Stimulated activated naive B cell treated with anti-CD40 and anti-IgM and Interleukin-4, amounts not matched to agents 10 μg/mL and 1 μg/mL and 100 μg/mL, for 72 hours (primary cell): Measurements from ENCODE around the gene STRADB.

Source experiments
- ATAC-seq, 2 donors: fragments of 150-1000 bp; cut with Tn5 transposase; replicated peaks; 2 replicates each; pipeline ENCODE4 v1.10.0; 2021; ENCODE audit warnings: moderate library complexity in 1 of 2
- DNase-seq: peaks from one replicate; pipeline ENCODE4 v3.0.0; 2021
- H3K27ac Mint-ChIP-seq: one replicate; pipeline ENCODE4 v1.8.0; 2022; ENCODE audit warnings: mild to moderate bottlenecking, mixed read lengths
- H3K27me3 Mint-ChIP-seq, 2 donors: one replicate each; pipeline ENCODE4 v1.8.0; 2022; ENCODE audit warnings: mixed read lengths in 2 of 2
- H3K36me3 Mint-ChIP-seq, 2 donors: one replicate each; pipeline ENCODE4 v1.8.0; 2022; ENCODE audit warnings: mixed read lengths in 2 of 2, mild to moderate bottlenecking in 1 of 2
- H3K4me1 Mint-ChIP-seq, 2 donors: one replicate each; pipeline ENCODE4 v1.8.0; 2022; ENCODE audit warnings: mixed read lengths in 2 of 2, mild to moderate bottlenecking in 1 of 2
- H3K4me3 Mint-ChIP-seq, 2 donors: one replicate each; pipeline ENCODE4 v1.8.0; 2022; ENCODE audit warnings: mild to moderate bottlenecking in 2 of 2, mixed read lengths in 2 of 2, moderate library complexity in 1 of 2
- H3K9me3 Mint-ChIP-seq, 2 donors: one replicate each; pipeline ENCODE4 v1.8.0; 2022; ENCODE audit warnings: mixed read lengths in 2 of 2, mild to moderate bottlenecking in 1 of 2

Gene STRADB

GRCh38 chr2:201507725-201508124 lies 56.2 kb downstream of the STRADB start:
- no peak for ATAC-seq
- H3K9me3 Mint-ChIP-seq: peaks cover 11 to 16% of the 10 kb centered on the region in 2 donors

GRCh38 chr2:201513271-201513670 lies 61.7 kb downstream of the STRADB start:
- Mint-ChIP-seq H3K4me1 (peaks cover 0 to 2% of the 10 kb centered on the region in 2 donors), H3K9me3 (peaks cover 0 to 6% of the 10 kb centered on the region in 2 donors), H3K27me3 (no peaks in the 10 kb centered on the region), H3K27ac (no peak overlapping the region), H3K4me3 (no peak overlapping the region), H3K36me3 (no peaks in the 10 kb centered on the region)
- DNase-seq (no peak), ATAC-seq (no peak)

More at GRCh38 chr2:201507725-201508124, 56.2 kb downstream of the STRADB start:
- Mint-ChIP-seq H3K27me3 (no peaks in the 10 kb centered on the region), H3K4me1 (no peaks in the 10 kb centered on the region), H3K4me3 (no peak overlapping the region), H3K36me3 (peaks cover 12 to 16% of the 10 kb centered on the region in 2 donors), H3K27ac (no peak overlapping the region)
- DNase-seq: no peak

- Mint-ChIP-seq H3K27me3 (no peaks in the 10 kb centered on the region), H3K4me3 (no peak overlapping the region), H3K4me1 (peaks cover 0 to 2% of the 10 kb centered on the region in 2 donors), H3K27ac (no peak overlapping the region), H3K9me3 (peaks cover 9 to 18% of the 10 kb centered on the region in 2 donors), H3K36me3 (peaks cover 4 to 8% of the 10 kb centered on the region in 2 donors)
- DNase-seq (no peak), ATAC-seq (no peak)
Measured at GRCh38 chr2:201515573-201516246, 64.2 kb downstream of the STRADB start.

GRCh38 chr2:201517094-201517493 lies 65.6 kb downstream of the STRADB start:
- Mint-ChIP-seq H3K27ac (no peak overlapping the region), H3K27me3 (peaks cover 0 to 2% of the 10 kb centered on the region in 2 donors), H3K36me3 (peaks cover 7 to 11% of the 10 kb centered on the region in 2 donors), H3K4me3 (no peak overlapping the region), H3K9me3 (peaks cover 9 to 21% of the 10 kb centered on the region in 2 donors), H3K4me1 (peaks cover 0 to 2% of the 10 kb centered on the region in 2 donors)
- DNase-seq: no peak
- ATAC-seq: no peak

GRCh38 chr2:201520201-201520600 lies 68.7 kb downstream of the STRADB start:
- Mint-ChIP-seq H3K36me3 (peaks cover 8 to 20% of the 10 kb centered on the region in 2 donors), H3K27me3 (peaks cover 0 to 6% of the 10 kb centered on the region in 2 donors), H3K9me3 (peaks cover 29 to 35% of the 10 kb centered on the region in 2 donors), H3K4me1 (peaks cover 1 to 2% of the 10 kb centered on the region in 2 donors), H3K4me3 (no peak overlapping the region), H3K27ac (no peak overlapping the region)
- DNase-seq (no peak), ATAC-seq (no peak)

GRCh38 chr2:201522965-201523364 lies 71.4 kb downstream of the STRADB start:
- Mint-ChIP-seq H3K4me1 (peaks cover 0 to 5% of the 10 kb centered on the region in 2 donors), H3K9me3 (peaks cover 29 to 39% of the 10 kb centered on the region in 2 donors), H3K4me3 (no peak overlapping the region), H3K27ac (no peak overlapping the region), H3K36me3 (peaks cover 9 to 20% of the 10 kb centered on the region in 2 donors), H3K27me3 (peaks cover 0 to 6% of the 10 kb centered on the region in 2 donors)
- no peak for ATAC-seq
- DNase-seq: no peak

- H3K4me1 Mint-ChIP-seq: peaks cover 0 to 5% of the 10 kb centered on the region in 2 donors
- peaks cover 0 to 6% of the 10 kb centered on the region in 2 donors for H3K27me3 Mint-ChIP-seq
- ATAC-seq: no peak
- no peak for DNase-seq
- H3K27ac Mint-ChIP-seq: no peak overlapping the region
- H3K4me3 Mint-ChIP-seq: no peak overlapping the region
- H3K9me3 Mint-ChIP-seq: peaks cover 31 to 41% of the 10 kb centered on the region in 2 donors
- H3K36me3 Mint-ChIP-seq: peaks cover 9 to 22% of the 10 kb centered on the region in 2 donors
Measured at GRCh38 chr2:201523506-201523905, 72.0 kb downstream of the STRADB start.
